CD4-positive, alpha-beta T cell treated with Interleukin-2 at 100 ng/mL for 4 hours (primary cell): ENCODE results near the gene AICDA.

ENCODE experiments used
- DNase-seq: peaks from one replicate; pipeline ENCODE4 v3.0.0-alpha.2; 2020; ENCODE audit warnings: low spot score

AICDA gene

GRCh38 chr12:8554451-8555195, 58.0 kb downstream of the AICDA start:
- DNase-seq: no peak

- DNase-seq: no peak
Observed at GRCh38 chr12:8553088-8553627, 59.5 kb downstream of the AICDA start.
